ENCODE data around the gene ZNF143.

- no peak for TF ChIP-seq CTCF (IDR thresholded peaks at IDR 0.05; ENCODE audit: low read depth, low read length, poor library complexity, severe bottlenecking)
- no peak for TF ChIP-seq EZH2phosphoT487 (IDR thresholded peaks at IDR 0.05; ENCODE audit: borderline replicate concordance, low read length)
Measured at GRCh38 chr11:9462172-9462799, 1.5 kb downstream of the ZNF143 start.

Data from DOHH2 (cell line).